PC-9 (cell line): Measurements from ENCODE around the gene GBX2. TPM values are rescaled to one million over a fixed set of nuclear protein-coding genes. Genes with fewer than 3 reads are reported as not detected.

Source experiments
- BruUV-seq: library from RNA; stranded (reverse); fragments of 400-500 nt; replicated peaks from 2 replicates; lab custom pipeline; 2021; lab: Mats Ljungman, UMichigan
- CTCF ChIA-PET: fragments of 300-600 bp; sonication (Branson Sonifier 250); formaldehyde crosslinking; loops from one replicate; lab custom pipeline; 2022; ENCODE audit warnings: antibody characterized with exemption; lab: Charles Lee
- POLR2A ChIA-PET: fragments of 300-600 bp; sonication (Branson Sonifier 250); formaldehyde crosslinking; loops from one replicate; lab custom pipeline; 2022; ENCODE audit warnings: antibody characterized with exemption; ENCODE audit not compliant: unreplicated experiment; lab: Charles Lee
- DNase-seq, 2 experiments: peaks; one replicate each; pipeline versions ENCODE4 v3.0.0 to v3.0.0-alpha.2; 2015 to 2022; ENCODE audit warnings: mixed read lengths in 1 of 2
- H2AFZ ChIP-seq: fragments of 200-600 bp; sonication (generic); 2 replicates; pipeline ENCODE4 v1.8.1; 2017; ENCODE audit warnings: antibody characterized with exemption
- H3F3A ChIP-seq: fragments of 200-600 bp; sonication (generic); 2 replicates; pipeline ENCODE4 v1.8.1; 2017; ENCODE audit warnings: antibody characterized with exemption, mild to moderate bottlenecking, low read depth; ENCODE audit not compliant: insufficient read depth
- H3K27ac ChIP-seq: fragments of 200-600 bp; sonication (generic); 2 replicates; pipeline ENCODE4 v1.6.1; 2016; ENCODE audit warnings: mixed run types
- H3K27me3 ChIP-seq: fragments of 200-600 bp; sonication (generic); 2 replicates; pipeline ENCODE4 v1.6.1; 2016; ENCODE audit warnings: low read depth, mixed run types; ENCODE audit not compliant: insufficient read depth
- H3K36me3 ChIP-seq: fragments of 200-600 bp; sonication (generic); 2 replicates; pipeline ENCODE4 v1.6.1; 2016; ENCODE audit warnings: low read depth, mixed run types
- H3K4me1 ChIP-seq: fragments of 200-600 bp; sonication (generic); replicated peaks from 2 replicates; pipeline ENCODE4 v1.6.1; 2016; ENCODE audit warnings: mixed run types; ENCODE audit not compliant: insufficient read depth
- H3K4me2 ChIP-seq: fragments of 200-600 bp; sonication (generic); 2 replicates; pipeline ENCODE4 v1.6.1; 2017; ENCODE audit warnings: mixed run types
- H3K4me3 ChIP-seq: fragments of 200-600 bp; sonication (generic); 2 replicates; pipeline ENCODE4 v1.6.1; 2016; ENCODE audit warnings: mixed run types
- H3K79me2 ChIP-seq: fragments of 200-600 bp; sonication (generic); 2 replicates; pipeline ENCODE4 v1.6.1; 2017; ENCODE audit warnings: low read depth, mixed run types
- H3K9me2 ChIP-seq: fragments of 200-600 bp; sonication (generic); 2 replicates; pipeline ENCODE4 v1.8.1; 2017; ENCODE audit warnings: mild to moderate bottlenecking; ENCODE audit not compliant: insufficient read depth
- H3K9me3 ChIP-seq: fragments of 200-600 bp; sonication (generic); 2 replicates; pipeline ENCODE4 v1.8.1; 2016; ENCODE audit warnings: low read depth; ENCODE audit not compliant: insufficient read depth
- H4K20me1 ChIP-seq: fragments of 200-600 bp; sonication (generic); 2 replicates; pipeline ENCODE4 v1.8.1; 2017; ENCODE audit not compliant: insufficient read depth
- EZH2 ChIP-seq: fragments of 200-600 bp; sonication (generic); IDR thresholded peaks from 2 replicates; pipeline ENCODE4 v1.8.0; 2017; ENCODE audit warnings: antibody characterized with exemption, low read depth
- intact Hi-C: fragments of 100-400 bp; cut with micrococcal nuclease; formaldehyde crosslinking; loops from one replicate; pipeline ENCODE4 v1.10.0; 2022; ENCODE audit not compliant: unreplicated experiment
- total RNA-seq: library from RNA; stranded (reverse); gene quantifications from 2 replicates; pipeline ENCODE4 v1.2.3, GENCODE V29; 2021
- TF ChIP-seq, protein P1 (sequence below): fragments of 200-600 bp; sonication (generic); conservative IDR thresholded peaks from 2 replicates; pipeline ENCODE4 v1.6.1; 2017; ENCODE audit warnings: mixed run types, antibody characterized with exemption, mild to moderate bottlenecking, moderate library complexity

The GBX2 gene
- total RNA-seq, 1 experiment from 2014 or later: not detected

DNA sequence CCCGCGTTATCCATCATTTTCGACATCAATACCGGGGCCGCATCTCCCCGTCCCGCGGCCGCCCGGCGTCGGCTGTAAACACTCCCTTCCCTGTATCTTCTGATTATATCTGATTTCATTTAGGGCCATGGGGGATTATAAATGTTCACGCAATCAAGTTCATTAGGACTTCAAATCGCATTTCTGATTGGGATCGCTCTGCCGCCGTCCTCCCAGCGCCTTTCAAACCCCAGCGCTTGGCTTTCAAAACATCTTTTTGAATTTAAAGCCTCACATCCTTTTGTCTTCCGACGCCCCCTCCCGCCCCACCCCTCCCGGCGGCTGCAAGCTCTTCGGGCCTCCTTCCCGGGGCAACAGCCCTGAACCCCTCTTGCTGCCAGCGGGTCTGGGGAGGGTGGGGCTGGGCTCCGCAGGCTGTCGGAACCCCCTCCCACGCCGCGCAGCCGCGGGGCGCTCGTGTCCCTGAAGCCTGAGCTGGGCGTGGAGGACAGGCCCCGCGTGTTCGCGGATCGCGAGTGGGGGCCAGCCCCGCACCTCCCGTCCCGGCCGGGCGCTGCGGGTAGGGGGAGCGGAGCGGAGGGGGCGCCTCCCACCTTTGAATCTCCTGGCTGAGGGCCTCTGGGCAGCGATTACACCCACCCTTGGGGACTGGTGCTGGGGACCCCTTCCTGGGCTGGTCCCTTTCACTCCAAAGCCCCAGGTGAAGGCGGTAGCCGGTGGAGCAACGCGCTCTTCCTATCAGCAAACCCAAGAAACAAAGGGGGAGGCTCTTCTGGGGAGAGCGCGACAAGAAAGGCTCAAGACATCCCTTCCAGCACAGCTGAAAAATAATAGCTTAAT lies 11.3 kb upstream of the GBX2 start:
- Histone ChIP-seq H3K36me3 (no peaks in the 10 kb centered on the region), H2AFZ (peak overlapping the region; percentile 67; the same call in 1 of the 2 replicates), H4K20me1 (no peaks in the 10 kb centered on the region), H3K9me3 (no peaks in the 10 kb centered on the region), H3K27me3 (no peaks in the 10 kb centered on the region), H3K9me2 (no peaks in the 10 kb centered on the region), H3K79me2 (no peaks in the 10 kb centered on the region), H3F3A (peaks cover 32% of the 10 kb centered on the region), H3K4me3 (peak overlapping the region; percentile 54), H3K27ac (peak overlapping the region; percentile 65), H3K4me2 (peak overlapping the region; percentile 61), H3K4me1 (peaks cover 13% of the 10 kb centered on the region)
- BruUV-seq: TSS peak; percentile 97
- ChIA-PET CTCF (interaction anchor here (0.6 to 3.6 kb wide), 4 partner anchors 31 to 499 kb away, joined by 3 to 31 read pairs (median 10); no protein-coding TSS in a partner anchor), POLR2A (interaction anchor here (0.7 kb wide), 2 partner anchors 61 to 107 kb away, joined by 6 to 9 read pairs; no protein-coding TSS in a partner anchor)
- intact Hi-C loops: loop anchor here (1.0 to 5.0 kb wide), 4 partner anchors 61 to 893 kb away; no protein-coding TSS in a partner anchor
- TF ChIP-seq, protein P1, sequence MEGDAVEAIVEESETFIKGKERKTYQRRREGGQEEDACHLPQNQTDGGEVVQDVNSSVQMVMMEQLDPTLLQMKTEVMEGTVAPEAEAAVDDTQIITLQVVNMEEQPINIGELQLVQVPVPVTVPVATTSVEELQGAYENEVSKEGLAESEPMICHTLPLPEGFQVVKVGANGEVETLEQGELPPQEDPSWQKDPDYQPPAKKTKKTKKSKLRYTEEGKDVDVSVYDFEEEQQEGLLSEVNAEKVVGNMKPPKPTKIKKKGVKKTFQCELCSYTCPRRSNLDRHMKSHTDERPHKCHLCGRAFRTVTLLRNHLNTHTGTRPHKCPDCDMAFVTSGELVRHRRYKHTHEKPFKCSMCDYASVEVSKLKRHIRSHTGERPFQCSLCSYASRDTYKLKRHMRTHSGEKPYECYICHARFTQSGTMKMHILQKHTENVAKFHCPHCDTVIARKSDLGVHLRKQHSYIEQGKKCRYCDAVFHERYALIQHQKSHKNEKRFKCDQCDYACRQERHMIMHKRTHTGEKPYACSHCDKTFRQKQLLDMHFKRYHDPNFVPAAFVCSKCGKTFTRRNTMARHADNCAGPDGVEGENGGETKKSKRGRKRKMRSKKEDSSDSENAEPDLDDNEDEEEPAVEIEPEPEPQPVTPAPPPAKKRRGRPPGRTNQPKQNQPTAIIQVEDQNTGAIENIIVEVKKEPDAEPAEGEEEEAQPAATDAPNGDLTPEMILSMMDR: no peak
- TF ChIP-seq EZH2: no peak
- DNase-seq: peak in 1 of 2 experiments; percentile 24

DNA sequence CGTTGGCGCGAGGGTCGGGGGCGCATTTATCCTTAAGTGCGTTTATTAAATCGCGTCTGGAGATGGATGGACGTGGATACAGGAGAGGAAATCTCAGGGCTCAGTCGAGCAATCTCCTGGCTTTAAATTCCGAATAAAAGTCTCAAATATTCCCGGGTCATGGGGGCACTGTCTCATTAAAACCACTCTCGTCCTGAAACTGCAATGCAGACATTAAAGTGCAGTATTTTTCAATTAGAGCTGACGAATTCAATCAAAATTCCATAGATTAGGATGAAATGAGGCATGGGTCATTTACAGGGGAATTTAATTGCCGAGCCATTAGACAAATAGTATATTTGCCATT lies 10.7 kb upstream of the GBX2 start:
- ChIA-PET POLR2A (no interaction called here), CTCF (interaction anchor here (0.6 to 3.6 kb wide), 8 partner anchors 62 to 1338 kb away, joined by 3 to 31 read pairs (median 5); partner anchors contain the start of gene ACKR3)
- Histone ChIP-seq H4K20me1 (no peaks in the 10 kb centered on the region), H2AFZ (peak overlapping the region; percentile 67), H3K9me3 (no peaks in the 10 kb centered on the region), H3K4me1 (peaks cover 13% of the 10 kb centered on the region), H3K79me2 (no peaks in the 10 kb centered on the region), H3K4me2 (peak overlapping the region; percentile 61), H3K27me3 (no peaks in the 10 kb centered on the region), H3K4me3 (peak overlapping the region; percentile 54), H3K27ac (peak overlapping the region; percentile 65), H3F3A (peaks cover 32% of the 10 kb centered on the region), H3K36me3 (no peaks in the 10 kb centered on the region), H3K9me2 (no peaks in the 10 kb centered on the region)
- DNase-seq: no peak
- TSS peak; percentile 42 for BruUV-seq
- intact Hi-C loops: no loop called here
- no peak for TF ChIP-seq EZH2
- TF ChIP-seq, protein P1: no peak

DNA sequence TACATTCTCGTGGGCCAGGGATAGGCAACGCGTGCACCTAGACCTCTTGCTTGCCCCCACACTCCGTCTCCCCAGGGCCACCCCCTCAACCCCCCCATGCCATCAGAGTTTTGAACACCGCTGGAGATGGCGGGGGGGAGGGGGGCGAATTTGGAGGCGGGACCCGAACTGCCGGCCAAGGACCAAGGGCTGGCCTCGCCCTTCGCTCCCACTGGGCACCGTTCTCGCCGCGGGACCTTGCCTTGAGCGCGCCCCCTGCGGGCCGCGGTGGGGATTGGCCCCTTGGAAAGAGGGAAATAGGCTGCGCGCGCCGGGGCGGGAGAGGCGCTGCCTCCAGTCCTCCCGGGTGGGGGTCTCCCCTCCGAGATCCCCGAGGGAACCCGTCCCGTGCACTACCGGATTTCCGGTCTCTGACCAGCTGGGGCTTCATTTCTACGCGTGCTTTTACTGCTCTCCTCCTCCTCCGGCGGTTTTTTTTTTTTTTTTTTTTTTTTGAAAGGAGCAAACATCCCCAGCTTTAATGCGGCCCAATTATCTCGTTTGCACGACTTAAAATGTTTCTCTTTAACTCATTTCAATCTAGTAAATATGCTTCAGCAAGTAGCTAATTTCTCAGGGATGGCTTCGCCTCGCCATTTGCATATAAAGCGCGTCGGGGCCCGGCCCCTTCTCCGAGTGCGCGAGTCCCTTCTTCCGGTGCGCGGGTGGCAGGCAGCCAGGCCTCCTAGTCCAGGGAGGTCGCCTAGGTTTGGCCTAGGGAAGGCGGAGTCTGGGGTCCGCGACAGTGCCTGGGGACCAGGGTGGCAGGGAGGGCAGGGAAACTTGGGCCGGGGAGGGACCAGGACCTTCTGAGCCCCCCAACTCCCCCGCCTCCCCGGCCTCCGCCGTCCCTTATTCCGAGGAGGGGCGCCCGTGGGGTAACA lies 10.0 kb upstream of the GBX2 start:
- Histone ChIP-seq H2AFZ (peak overlapping the region; percentile 67), H3K4me2 (peak overlapping the region; percentile 61), H3K4me3 (peak overlapping the region; percentile 54), H3K36me3 (no peaks in the 10 kb centered on the region), H3K9me3 (no peaks in the 10 kb centered on the region), H3K79me2 (no peaks in the 10 kb centered on the region), H3K9me2 (no peaks in the 10 kb centered on the region), H3K4me1 (peaks cover 13% of the 10 kb centered on the region), H3K27ac (peak overlapping the region; percentile 65), H3K27me3 (no peaks in the 10 kb centered on the region), H3F3A (peaks cover 32% of the 10 kb centered on the region), H4K20me1 (no peaks in the 10 kb centered on the region)
- DNase-seq: peak in 1 of 2 experiments; percentile 87
- TF ChIP-seq, protein P1: peak; percentile 94
- TF ChIP-seq EZH2: no peak
- BruUV-seq: no TSS peak
- intact Hi-C loops: no loop called here
- CTCF ChIA-PET: interaction anchor here (0.5 to 3.6 kb wide), 10 partner anchors 11 to 1337 kb away, joined by 3 to 31 read pairs (median 4); partner anchors contain the start of gene ACKR3
- POLR2A ChIA-PET: interaction anchor here (0.7 kb wide), 1 partner anchor 633 kb away, joined by 3 read pairs; no protein-coding TSS in a partner anchor
